GM10266 (cell line): Measurements from ENCODE around the gene AKTIP.

Source experiments
- DNase-seq: peaks from one replicate; pipeline ENCODE4 v3.0.0; 2012; ENCODE audit errors: extremely low spot score
- TF ChIP-seq, protein P1 (sequence below): IDR thresholded peaks from 2 replicates; pipeline ENCODE4 v1.5.1; 2012; ENCODE audit warnings: mild to moderate bottlenecking, low read depth; ENCODE audit not compliant: control insufficient read depth, insufficient read depth; ENCODE audit errors: missing control alignments

AKTIP gene

DNA sequence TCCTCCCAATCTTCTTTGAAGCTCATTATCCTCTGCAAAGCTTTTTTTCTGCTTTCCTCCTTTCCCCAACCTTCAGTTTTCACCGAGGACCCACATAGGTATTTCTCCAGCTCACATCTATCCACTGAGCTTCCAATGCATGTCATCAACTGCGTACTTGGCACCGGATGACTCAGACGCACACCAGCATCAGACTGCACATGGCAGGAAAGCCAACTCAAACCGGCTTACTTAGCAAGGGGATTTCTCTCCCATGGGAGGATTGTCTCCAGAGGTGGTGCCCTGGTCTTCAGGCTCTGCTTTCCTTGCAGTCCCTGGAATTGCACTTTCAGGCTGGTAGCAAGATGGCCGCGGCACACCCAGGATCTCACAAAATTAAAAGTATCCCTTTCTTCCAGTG lies 1.7 kb upstream of the AKTIP start:
- no peak for DNase-seq
- TF ChIP-seq, protein P1, sequence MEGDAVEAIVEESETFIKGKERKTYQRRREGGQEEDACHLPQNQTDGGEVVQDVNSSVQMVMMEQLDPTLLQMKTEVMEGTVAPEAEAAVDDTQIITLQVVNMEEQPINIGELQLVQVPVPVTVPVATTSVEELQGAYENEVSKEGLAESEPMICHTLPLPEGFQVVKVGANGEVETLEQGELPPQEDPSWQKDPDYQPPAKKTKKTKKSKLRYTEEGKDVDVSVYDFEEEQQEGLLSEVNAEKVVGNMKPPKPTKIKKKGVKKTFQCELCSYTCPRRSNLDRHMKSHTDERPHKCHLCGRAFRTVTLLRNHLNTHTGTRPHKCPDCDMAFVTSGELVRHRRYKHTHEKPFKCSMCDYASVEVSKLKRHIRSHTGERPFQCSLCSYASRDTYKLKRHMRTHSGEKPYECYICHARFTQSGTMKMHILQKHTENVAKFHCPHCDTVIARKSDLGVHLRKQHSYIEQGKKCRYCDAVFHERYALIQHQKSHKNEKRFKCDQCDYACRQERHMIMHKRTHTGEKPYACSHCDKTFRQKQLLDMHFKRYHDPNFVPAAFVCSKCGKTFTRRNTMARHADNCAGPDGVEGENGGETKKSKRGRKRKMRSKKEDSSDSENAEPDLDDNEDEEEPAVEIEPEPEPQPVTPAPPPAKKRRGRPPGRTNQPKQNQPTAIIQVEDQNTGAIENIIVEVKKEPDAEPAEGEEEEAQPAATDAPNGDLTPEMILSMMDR, result no peak

- TF ChIP-seq, protein P1, result no peak
- DNase-seq, result peak; percentile 15
Measured at GRCh38 chr16:53503991-53504663, 1.1 kb upstream of the AKTIP start.

DNA sequence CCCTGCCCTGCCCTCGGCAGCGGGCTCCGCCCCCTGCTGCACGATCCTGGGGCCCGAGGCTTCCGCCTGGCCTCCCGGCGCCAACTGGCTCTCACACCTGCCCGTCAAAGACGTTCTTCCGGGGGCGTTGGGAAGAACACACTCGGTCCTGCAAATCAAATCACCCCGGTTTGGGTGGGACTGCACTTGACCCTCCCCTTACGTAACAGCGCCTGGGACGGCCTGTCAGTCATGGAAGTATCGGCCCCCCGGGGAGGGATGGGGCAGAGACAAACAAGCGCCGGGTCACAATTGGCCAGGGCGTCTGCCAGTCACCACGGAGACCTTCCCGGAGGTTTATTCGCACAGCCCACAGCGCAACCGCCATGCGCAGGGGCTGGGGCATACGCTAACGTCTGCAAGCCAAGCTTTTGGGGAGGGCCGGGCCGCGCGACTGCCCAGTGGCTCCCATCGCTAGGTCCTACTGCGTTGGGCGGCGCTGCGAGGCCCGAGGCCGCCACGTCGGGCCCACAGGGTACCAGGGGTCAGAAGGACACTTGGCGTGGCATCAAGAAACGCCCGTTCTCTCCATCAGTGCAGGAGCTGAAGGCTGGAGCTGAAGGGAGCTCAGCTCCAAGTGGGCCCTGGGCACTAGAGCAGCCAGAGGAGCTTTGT lies 388 bp upstream of the AKTIP start:
- TF ChIP-seq, protein P1, result no peak
- peak; percentile 98 for DNase-seq

- TF ChIP-seq, protein P1, result no peak
- no peak for DNase-seq
Measured at GRCh38 chr16:53501216-53501859, 1.7 kb downstream of the AKTIP start.

GRCh38 chr16:53498984-53499383 lies 4.0 kb downstream of the AKTIP start:
- TF ChIP-seq, protein P1, result no peak
- no peak for DNase-seq

DNA sequence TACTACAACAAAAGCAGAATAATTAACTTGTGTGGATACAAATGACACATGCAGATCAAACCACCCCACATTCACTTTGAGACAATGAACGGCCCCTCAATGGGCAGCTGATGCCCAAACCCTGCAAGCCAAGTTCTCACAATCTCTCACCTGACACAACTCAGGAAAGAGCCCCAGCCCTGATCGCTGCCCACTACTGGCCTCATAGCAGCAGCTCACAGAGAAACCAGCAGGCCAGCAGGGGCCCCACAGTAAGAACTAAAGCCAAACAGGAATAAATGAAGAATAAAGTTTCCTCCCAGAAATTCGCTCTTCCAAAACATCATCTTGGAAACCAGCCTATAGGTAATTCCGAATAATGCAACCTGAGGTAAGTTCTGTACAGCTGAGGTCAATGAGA lies 7.7 kb downstream of the AKTIP start:
- TF ChIP-seq, protein P1, result no peak
- no peak for DNase-seq

DNA sequence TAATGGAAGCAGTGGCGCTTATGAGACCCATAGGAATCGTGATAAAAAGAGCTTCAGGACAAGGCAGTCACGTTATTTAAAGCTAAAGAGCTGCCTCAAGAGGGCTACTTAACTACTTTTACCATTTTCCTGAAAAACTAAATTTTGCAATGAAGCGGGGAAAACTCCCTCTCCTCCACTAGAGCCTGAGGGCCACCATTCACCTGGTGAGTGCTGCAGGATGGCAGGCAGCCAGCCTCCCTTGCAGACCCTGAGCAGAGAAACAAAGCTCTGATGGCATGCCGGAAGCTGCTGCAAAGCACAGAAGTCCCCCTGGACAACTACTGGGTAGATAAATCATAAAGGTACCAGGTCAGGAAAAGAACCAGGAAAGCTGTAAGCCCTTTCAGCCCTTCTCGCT lies 8.4 kb downstream of the AKTIP start:
- TF ChIP-seq, protein P1, result no peak

More for the DNA sequence above, 8.4 kb downstream of the AKTIP start:
- no peak for DNase-seq
